ENCODE measurements around the gene SPSB2.

DNA sequence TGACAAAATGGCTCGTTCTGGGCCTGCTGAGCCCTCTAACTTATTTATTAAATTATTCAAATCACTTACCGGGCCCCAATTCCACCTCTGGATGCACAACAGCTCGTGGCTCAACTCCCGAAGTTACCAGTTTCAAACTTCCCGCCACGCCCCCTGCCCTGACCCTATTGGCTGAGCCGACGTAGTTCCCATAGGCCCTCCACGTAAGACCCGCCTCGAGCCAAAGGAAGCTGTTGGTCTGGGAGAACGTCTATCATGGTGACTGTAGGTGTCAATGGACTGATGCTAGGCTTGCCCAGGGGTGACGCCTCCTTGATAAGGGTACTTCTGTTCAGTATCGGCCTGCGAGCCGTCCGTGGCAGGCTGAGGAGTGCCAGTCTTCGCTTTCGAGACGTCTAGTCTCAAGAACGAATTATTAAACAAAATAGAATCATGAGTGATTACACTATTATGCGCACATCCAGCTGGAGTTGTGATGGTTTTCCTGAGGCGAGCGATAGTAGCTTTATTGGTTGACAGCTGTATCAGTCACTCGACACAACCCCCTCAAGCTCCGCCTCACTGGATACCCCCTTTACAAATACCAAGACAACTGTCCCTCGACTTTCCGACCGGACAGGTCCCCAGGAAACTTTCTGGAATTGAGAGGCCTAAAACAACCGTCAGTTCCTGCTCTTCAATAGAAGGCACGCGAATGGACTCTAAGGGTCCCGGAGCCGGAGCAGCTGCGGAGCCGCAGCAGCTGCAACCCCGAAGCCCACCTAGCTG is 21.8 kb downstream of the SPSB2 start, which contains the start of gene CDCA3:
- TF ChIP-seq, protein P1, sequence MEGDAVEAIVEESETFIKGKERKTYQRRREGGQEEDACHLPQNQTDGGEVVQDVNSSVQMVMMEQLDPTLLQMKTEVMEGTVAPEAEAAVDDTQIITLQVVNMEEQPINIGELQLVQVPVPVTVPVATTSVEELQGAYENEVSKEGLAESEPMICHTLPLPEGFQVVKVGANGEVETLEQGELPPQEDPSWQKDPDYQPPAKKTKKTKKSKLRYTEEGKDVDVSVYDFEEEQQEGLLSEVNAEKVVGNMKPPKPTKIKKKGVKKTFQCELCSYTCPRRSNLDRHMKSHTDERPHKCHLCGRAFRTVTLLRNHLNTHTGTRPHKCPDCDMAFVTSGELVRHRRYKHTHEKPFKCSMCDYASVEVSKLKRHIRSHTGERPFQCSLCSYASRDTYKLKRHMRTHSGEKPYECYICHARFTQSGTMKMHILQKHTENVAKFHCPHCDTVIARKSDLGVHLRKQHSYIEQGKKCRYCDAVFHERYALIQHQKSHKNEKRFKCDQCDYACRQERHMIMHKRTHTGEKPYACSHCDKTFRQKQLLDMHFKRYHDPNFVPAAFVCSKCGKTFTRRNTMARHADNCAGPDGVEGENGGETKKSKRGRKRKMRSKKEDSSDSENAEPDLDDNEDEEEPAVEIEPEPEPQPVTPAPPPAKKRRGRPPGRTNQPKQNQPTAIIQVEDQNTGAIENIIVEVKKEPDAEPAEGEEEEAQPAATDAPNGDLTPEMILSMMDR (IDR thresholded peaks at IDR 0.05; ENCODE audit: low read length), result no peak
- TF ChIP-seq EZH2 (IDR thresholded peaks at IDR 0.05; ENCODE audit: borderline replicate concordance, low read length), result no peak
